HCT116 (cell line): ENCODE data around the gene ACSF2. TPM values are rescaled to one million over a fixed set of nuclear protein-coding genes. Genes with fewer than 3 reads are reported as not detected.

Source experiments
- ATAC-seq: fragments of 200-7000 bp; cut with Tn5 transposase; 2 replicates; pipeline ENCODE4 v1.9.1; 2020; ENCODE audit warnings: mild to moderate bottlenecking, moderate library complexity
- BruUV-seq: library from RNA; stranded (reverse); fragments of 400-500 nt; replicated peaks from 2 replicates; lab custom pipeline; 2021; lab: Mats Ljungman, UMichigan
- CTCF ChIA-PET: fragments of 300-600 bp; sonication (Branson Sonifier 250); formaldehyde crosslinking; loops from one replicate; lab custom pipeline; 2021; ENCODE audit warnings: antibody characterized with exemption; lab: Charles Lee
- POLR2A ChIA-PET: fragments of 300-600, 350-600 bp; sonication (Branson Sonifier 250); formaldehyde crosslinking; loops from one replicate; lab custom pipeline; 2021; ENCODE audit warnings: antibody characterized with exemption; lab: Charles Lee
- RAD21 ChIA-PET, 2 experiments: fragments of 300-600 bp; sonication (Branson Sonifier 250); formaldehyde crosslinking; loops; one replicate each; lab custom pipeline; 2023; ENCODE audit warnings: low total read pairs in 2 of 2; ENCODE audit not compliant: uncharacterized antibody in 2 of 2, unreplicated experiment in 2 of 2, low non-redundant PET in 1 of 2; lab: Charles Lee
- DNase-seq: peaks from one replicate; pipeline ENCODE4 v3.0.0-alpha.2; 2010; ENCODE audit warnings: low read depth, low spot score
- H2AFZ ChIP-seq: fragments of 200-600 bp; shearing (Covaris generic), sonication (generic); 2 replicates; pipeline ENCODE4 v1.6.1; 2017; ENCODE audit warnings: low read depth, mixed run types, mixed read lengths, antibody characterized with exemption, low read length; ENCODE audit not compliant: poor library complexity, severe bottlenecking
- H3K27ac ChIP-seq: 2 replicates; pipeline ENCODE4 v1.5.1; 2012; ENCODE audit warnings: low read depth, low read length
- H3K27me3 ChIP-seq: fragments of 200-600 bp; sonication (generic); 2 replicates; pipeline ENCODE4 v1.6.1; 2016; ENCODE audit warnings: mixed run types, low read length, mixed read lengths; ENCODE audit not compliant: insufficient read depth
- H3K36me3 ChIP-seq, 2 experiments: fragments of 200-500 bp in 1 of 2; fragments of 200-600 bp in 1 of 2; sonication (Bioruptor generic) in 1 of 2; sonication (generic) in 1 of 2; 2 replicates each; pipeline versions ENCODE4 v1.5.1 to v1.6.1; 2014 to 2016; ENCODE audit warnings: low read length in 2 of 2, inconsistent platforms in 1 of 2, mixed read lengths in 1 of 2, mixed run types in 1 of 2; ENCODE audit not compliant: insufficient read depth in 2 of 2, control insufficient read depth in 1 of 2
- H3K4me1 ChIP-seq, 2 experiments: fragments of 200-600 bp in 1 of 2; sonication (generic) in 1 of 2; 2 replicates each; pipeline versions ENCODE4 v1.5.1 to v1.6.1; 2012 to 2017; ENCODE audit warnings: low read length in 2 of 2, inconsistent platforms in 1 of 2, mild to moderate bottlenecking in 1 of 2, mixed read lengths in 1 of 2, mixed run types in 1 of 2, moderate library complexity in 1 of 2; ENCODE audit not compliant: insufficient read depth in 2 of 2, control insufficient read depth in 1 of 2
- H3K4me2 ChIP-seq: fragments of 200-600 bp; sonication (generic); 2 replicates; pipeline ENCODE4 v1.6.1; 2017; ENCODE audit warnings: mixed run types, low read length, mixed read lengths
- H3K4me3 ChIP-seq, 2 experiments: fragments of 200-600 bp in 1 of 2; sonication (generic) in 1 of 2; replicated peaks in 1 of 2; 2 replicates each; pipeline ENCODE4 v1.5.1; 2011 to 2016; ENCODE audit warnings: low read length in 2 of 2, control low read depth in 1 of 2, low read depth in 1 of 2, mild to moderate bottlenecking in 1 of 2, mixed read lengths in 1 of 2, mixed run types in 1 of 2
- H3K79me2 ChIP-seq: fragments of 200-600 bp; sonication (generic); 2 replicates; pipeline ENCODE4 v1.6.1; 2017; ENCODE audit warnings: mild to moderate bottlenecking, mixed run types, low read length, moderate library complexity, mixed read lengths; ENCODE audit not compliant: insufficient read depth
- H3K9ac ChIP-seq: fragments of 200-600 bp; sonication (generic); 2 replicates; pipeline ENCODE4 v1.6.1; 2016; ENCODE audit warnings: low read length, mixed read lengths
- H3K9me2 ChIP-seq: fragments of 200-600 bp; sonication (generic), shearing (Covaris generic); 2 replicates; pipeline ENCODE4 v1.6.1; 2017; ENCODE audit warnings: mixed run types, mild to moderate bottlenecking, moderate library complexity; ENCODE audit not compliant: insufficient read depth
- H3K9me3 ChIP-seq, 2 experiments: fragments of 200-500 bp in 1 of 2; fragments of 200-600 bp in 1 of 2; sonication (Bioruptor generic) in 1 of 2; sonication (generic) in 1 of 2; 2 replicates each; pipeline ENCODE4 v1.6.1; 2014 to 2017; ENCODE audit warnings: low read length in 2 of 2, mixed read lengths in 2 of 2, inconsistent platforms in 1 of 2, low read depth in 1 of 2, mild to moderate bottlenecking in 1 of 2, mixed run types in 1 of 2, moderate library complexity in 1 of 2; ENCODE audit not compliant: control insufficient read depth in 1 of 2, insufficient read depth in 1 of 2
- H4K20me1 ChIP-seq: fragments of 200-600 bp; sonication (generic), shearing (Covaris generic); 2 replicates; pipeline ENCODE4 v1.6.1; 2017; ENCODE audit warnings: mixed run types, mild to moderate bottlenecking, moderate library complexity; ENCODE audit not compliant: insufficient read depth
- ATF3 ChIP-seq: IDR thresholded peaks from 2 replicates; pipeline ENCODE4 v1.6.1; 2012
- CBX3 ChIP-seq: IDR thresholded peaks from 2 replicates; pipeline ENCODE4 v1.6.1; 2012; ENCODE audit warnings: low read depth
- CEBPB ChIP-seq: IDR thresholded peaks from 2 replicates; pipeline ENCODE4 v1.6.1; 2012; ENCODE audit warnings: low read depth
- ELF1 ChIP-seq: IDR thresholded peaks from 2 replicates; pipeline ENCODE4 v1.6.1; 2012; ENCODE audit warnings: low read depth, borderline replicate concordance
- EZH2phosphoT487 ChIP-seq: fragments of 200-600 bp; IDR thresholded peaks from 2 replicates; pipeline ENCODE4 v1.6.1; 2018; ENCODE audit warnings: antibody characterized with exemption, borderline replicate concordance
- FOSL1 ChIP-seq: IDR thresholded peaks from 2 replicates; pipeline ENCODE4 v1.6.1; 2012; ENCODE audit warnings: low read depth
- MAX ChIP-seq: IDR thresholded peaks from 2 replicates; pipeline ENCODE4 v1.6.1; 2012
- POLR2A ChIP-seq: IDR thresholded peaks from 2 replicates; pipeline ENCODE4 v1.7.0; 2011; ENCODE audit warnings: borderline replicate concordance; ENCODE audit not compliant: insufficient read depth, insufficient read length; ENCODE audit errors: extremely low read depth
- POLR2AphosphoS5 ChIP-seq: IDR thresholded peaks from 2 replicates; pipeline ENCODE4 v1.6.1; 2011; ENCODE audit warnings: mild to moderate bottlenecking, low read depth, low read length, moderate library complexity
- REST ChIP-seq: IDR thresholded peaks from 2 replicates; pipeline ENCODE4 v1.6.1; 2012; ENCODE audit warnings: low read depth
- SRF ChIP-seq: IDR thresholded peaks from 2 replicates; pipeline ENCODE4 v1.6.1; 2012; ENCODE audit warnings: low read depth
- YY1 ChIP-seq: IDR thresholded peaks from 2 replicates; pipeline ENCODE4 v1.6.1; 2011; ENCODE audit warnings: low read length, low read depth, moderate library complexity, mild to moderate bottlenecking; ENCODE audit not compliant: insufficient replicate concordance; ENCODE audit errors: extremely low read depth
- ZNF274 ChIP-seq: fragments of 200-500 bp; sonication (Bioruptor generic); IDR thresholded peaks from 2 replicates; pipeline ENCODE4 v1.6.1; 2014; ENCODE audit warnings: mild to moderate bottlenecking, low read depth, low read length, inconsistent platforms
- intact Hi-C: fragments of 100-400 bp; cut with micrococcal nuclease; formaldehyde crosslinking; loops from 2 replicates; pipeline ENCODE4 v1.10.0; 2022
- total RNA-seq: library from RNA; stranded (reverse); gene quantifications from one replicate; pipeline ENCODE4 v1.2.1, GENCODE V29; 2021; ENCODE audit not compliant: unreplicated experiment

The ACSF2 gene
- total RNA-seq, 1 experiment from 2014 or later, result 52.4 TPM

- Histone ChIP-seq H3K36me3 (peaks cover 5 to 13% of the 10 kb centered on the region in 2 experiments; a peak in 2 of 4 replicates), H3K4me2 (peak overlapping the region; percentile 87), H3K9ac (peak overlapping the region; percentile 88), H3K27me3 (no peaks in the 10 kb centered on the region), H3K9me2 (no peaks in the 10 kb centered on the region), H3K9me3 (no peaks in the 10 kb centered on the region), H3K79me2 (peaks cover 20% of the 10 kb centered on the region), H3K4me1 (peaks cover 18 to 38% of the 10 kb centered on the region in 2 experiments), H2AFZ (peak overlapping the region; percentile 87), H4K20me1 (no peaks in the 10 kb centered on the region)
- TSS peak; percentile 86 for BruUV-seq
- no peak for ATAC-seq
- ChIA-PET CTCF (interaction anchor here (2.1 to 2.4 kb wide), 3 partner anchors 80 to 278 kb away, joined by 15 to 33 read pairs (median 15); partner anchors contain the start of gene LRRC59), RAD21 (interaction anchor here in 1 of 2 experiments (0.7 kb wide), 1 partner anchor 152 kb away, joined by 3 read pairs; no protein-coding TSS in a partner anchor), POLR2A (interaction anchor here (1.8 to 2.0 kb wide), 2 partner anchors 64 to 116 kb away, joined by 12 read pairs; no protein-coding TSS in a partner anchor)
- no peak for TF ChIP-seq POLR2A
- no peak for TF ChIP-seq POLR2AphosphoS5
- no peak for TF ChIP-seq SRF
- no peak for TF ChIP-seq MAX
- no peak for TF ChIP-seq REST
- TF ChIP-seq CEBPB, result no peak
- no peak for TF ChIP-seq ZNF274
- no peak for TF ChIP-seq EZH2phosphoT487
- TF ChIP-seq FOSL1, result no peak
- no peak for TF ChIP-seq CBX3
- no peak for TF ChIP-seq YY1
- TF ChIP-seq ELF1, result no peak
- TF ChIP-seq ATF3, result no peak
- TF ChIP-seq, all 23 proteins: peak for 0
- DNase-seq, result no peak
- Histone ChIP-seq H3K4me3 (peak overlapping the region; percentile 78 to 91), H3K27ac (peak overlapping the region; percentile 77)
- intact Hi-C loops, result loop anchor here (1.0 to 2.0 kb wide), 3 partner anchors 81 to 277 kb away; partner anchors contain the start of genes COL1A1 and LRRC59
Measured at GRCh38 chr17:50477976-50478375, 52.0 kb downstream of the ACSF2 start.
